ENCODE data around the gene MORN4.
"Not testable (repeated sequence)": the region's sequence is repeated elsewhere in the genome, so short reads cannot be mapped to it uniquely, and the experiment has no call there.

The MORN4 gene
- total RNA-seq: 0.58 to 2.7 (median 2.3) reads per million in 3 experiments

DNA sequence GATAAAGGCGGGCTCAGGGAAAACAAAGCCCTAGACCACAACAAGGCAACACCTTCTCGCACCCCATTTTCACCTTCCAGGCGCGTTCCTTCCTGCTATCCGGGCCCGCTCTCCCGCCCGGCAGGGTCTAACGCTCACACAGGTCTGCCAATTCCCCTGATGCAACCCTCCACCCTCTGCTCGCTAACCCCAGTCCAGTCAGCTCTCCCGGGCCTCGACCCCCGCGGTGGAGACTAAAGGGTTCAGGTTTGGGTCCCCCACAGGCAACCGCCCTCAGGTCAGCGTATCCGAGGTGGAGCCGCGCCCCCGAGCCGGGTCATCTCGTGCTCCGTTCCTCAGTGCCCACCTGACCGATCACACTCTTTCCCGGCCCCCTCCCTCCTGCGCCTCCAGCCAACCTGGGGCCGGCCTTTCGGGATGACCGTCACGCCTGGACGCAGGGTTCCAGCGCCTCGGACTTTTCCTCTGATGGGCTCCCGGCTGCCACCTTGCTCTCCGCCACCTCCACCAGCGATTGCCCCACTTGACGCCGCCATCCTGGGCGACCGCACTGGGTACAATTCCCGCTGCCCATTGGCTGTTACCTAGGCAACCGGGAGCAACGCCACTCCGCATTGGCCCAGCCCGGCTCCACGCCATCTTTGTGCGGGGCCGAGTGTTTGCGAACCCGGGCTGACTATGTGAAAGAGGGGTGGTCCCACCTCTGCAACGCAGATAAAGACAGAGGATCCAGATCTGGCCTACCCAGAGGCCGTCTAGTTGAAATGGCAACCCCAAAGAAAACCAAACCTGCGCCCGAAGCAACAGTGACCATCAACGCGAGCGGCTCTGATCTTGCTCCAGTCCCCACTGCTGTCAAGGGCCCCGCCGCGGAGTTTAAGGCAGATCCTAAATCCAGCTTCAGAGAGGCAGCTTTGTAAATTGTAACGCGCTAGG lies at the start of gene MORN4:
MORN4 (minus strand) TSS at position 552 of the 936 bp plus-strand sequence. CDS start 13,847 bp downstream, outside the sequence.
- peak; percentile 88 for DNase-seq

GRCh38 chr10:97682042-97682441 lies 48.7 kb upstream of the MORN4 start:
- DNase-seq: no peak

DNA sequence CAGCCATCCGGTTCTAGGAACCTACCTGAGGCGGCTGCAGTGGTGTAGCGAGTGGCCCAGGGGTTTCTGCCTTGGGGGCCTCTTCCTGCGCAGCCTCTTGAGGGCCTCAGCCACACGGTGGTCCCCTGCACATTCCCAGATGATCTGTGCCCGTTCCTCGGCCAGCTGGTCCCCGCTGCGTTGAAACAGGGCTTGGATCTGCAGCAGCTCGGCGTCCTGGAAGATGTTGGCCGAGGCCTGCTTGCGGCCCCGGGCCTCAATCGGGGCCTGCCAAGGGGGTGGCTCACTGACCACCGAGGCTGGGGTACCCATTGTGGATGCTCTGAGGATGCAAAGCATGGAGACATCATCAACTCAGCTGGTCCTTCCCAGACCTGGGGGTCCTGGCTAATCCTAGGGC lies 46.3 kb upstream of the MORN4 start:
- DNase-seq: no peak

GRCh38 chr10:97676770-97677581 lies 43.7 kb upstream of the MORN4 start:
- DNase-seq: peak; percentile 53

DNA sequence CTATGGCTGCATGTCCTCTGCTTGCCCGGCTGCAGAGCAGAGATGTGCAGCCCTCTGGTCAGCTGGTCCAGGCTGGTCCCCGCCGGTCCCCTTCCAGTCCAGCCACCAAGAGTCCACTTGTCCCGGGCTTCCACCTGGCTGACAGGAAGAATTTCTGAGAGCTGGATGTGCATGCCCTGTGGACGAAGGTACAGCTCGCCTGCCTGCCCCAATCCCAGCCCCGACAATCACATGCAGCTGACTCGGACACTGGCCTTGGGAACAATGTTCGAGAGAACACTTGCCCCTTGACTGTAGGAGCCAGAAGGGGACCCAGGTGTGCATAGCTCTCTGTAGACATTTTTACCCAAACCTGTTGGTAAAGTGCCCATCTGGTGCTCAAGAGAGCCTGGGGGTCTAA lies 41.9 kb upstream of the MORN4 start:
- no peak for DNase-seq

DNA sequence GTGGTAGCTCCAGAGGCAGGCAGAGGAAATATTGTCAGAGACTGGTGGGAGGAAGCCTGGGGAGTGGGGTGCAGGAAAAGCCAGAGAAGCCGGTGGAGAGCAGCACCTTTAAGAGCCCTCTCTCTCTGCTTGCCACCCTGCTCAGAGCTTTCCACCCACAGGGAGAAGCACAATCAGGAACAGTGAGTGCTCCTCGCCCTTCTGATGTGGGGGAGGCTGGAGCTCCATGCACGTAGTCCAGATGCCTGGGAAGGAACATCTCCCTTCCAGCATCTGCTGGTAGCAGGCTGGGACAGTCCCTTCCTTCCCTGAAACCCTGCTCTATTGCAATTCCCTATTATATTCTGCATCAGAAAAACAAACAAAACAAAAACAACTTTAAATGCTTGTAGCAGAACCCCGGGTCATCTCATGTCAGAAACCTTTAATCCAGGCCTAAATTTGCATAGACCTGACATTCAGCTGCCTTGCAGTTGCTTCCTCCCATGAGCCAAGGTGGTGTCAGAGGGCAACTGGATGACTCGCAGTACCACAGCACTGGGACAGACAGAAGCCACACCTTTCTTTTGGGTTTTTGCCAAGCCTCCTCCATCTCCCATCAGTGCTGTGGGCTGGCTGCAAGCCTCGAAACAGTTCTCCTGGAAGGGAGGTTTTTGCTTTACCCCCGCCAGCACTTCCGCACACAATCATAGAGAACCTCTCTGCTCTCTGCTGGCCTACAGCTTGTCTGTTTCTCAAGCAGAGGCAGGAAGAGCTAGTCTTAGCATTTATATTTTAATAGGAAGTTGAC lies 40.6 kb upstream of the MORN4 start:
- DNase-seq: no peak

GRCh38 chr10:97669571-97669970 lies 36.3 kb upstream of the MORN4 start:
- DNase-seq: no peak

GRCh38 chr10:97667463-97667862 lies 34.2 kb upstream of the MORN4 start:
- DNase-seq: no peak

GRCh38 chr10:97666992-97667391 lies 33.7 kb upstream of the MORN4 start:
- DNase-seq: no peak

GRCh38 chr10:97664282-97664850 lies 31.1 kb upstream of the MORN4 start:
- DNase-seq: no peak

DNA sequence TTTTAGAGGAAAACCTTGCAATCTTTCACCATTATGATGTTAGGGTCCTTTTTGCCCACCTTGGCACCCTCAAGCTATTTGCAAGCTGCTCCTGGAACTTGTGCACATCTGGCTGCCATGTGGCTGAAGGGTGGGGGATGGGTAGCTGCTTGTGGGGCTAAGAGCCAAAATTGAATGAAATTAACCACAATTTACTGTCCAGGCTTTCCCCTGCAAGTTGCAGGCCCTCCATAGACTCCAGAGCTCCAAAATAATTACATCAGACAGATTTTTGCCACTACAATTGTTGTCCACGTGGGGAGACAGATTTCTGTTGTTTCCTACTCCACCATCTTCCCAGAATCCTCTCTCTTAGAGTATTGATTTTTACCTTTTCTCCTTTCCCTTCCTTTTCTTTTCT lies 26.3 kb upstream of the MORN4 start:
- no peak for DNase-seq

DNA sequence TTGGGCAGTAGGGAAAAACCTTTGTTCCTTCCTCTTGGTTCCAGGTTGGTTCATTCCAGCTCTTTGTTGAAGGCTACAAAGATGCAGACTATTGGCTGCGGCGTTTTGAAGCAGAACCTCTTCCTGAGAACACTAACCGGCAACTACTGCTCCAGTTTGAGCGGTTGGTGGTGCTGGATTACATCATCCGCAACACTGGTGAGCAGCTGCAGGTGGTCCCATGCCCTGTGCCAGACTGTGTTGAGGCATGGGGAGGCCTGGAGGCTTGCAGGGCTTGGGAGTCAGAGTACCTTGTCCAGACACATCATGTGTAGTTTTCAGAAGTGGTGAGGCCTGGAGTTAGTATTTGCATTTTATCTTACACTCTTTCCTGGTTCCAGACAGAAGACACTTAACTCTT lies 23.5 kb upstream of the MORN4 start:
- DNase-seq: no peak

GRCh38 chr10:97651773-97652172 lies 18.5 kb upstream of the MORN4 start:
- DNase-seq: no peak

- DNase-seq: no peak
These were observed 17.4 kb upstream of the MORN4 start for GRCh38 chr10:97650726-97651125.

DNA sequence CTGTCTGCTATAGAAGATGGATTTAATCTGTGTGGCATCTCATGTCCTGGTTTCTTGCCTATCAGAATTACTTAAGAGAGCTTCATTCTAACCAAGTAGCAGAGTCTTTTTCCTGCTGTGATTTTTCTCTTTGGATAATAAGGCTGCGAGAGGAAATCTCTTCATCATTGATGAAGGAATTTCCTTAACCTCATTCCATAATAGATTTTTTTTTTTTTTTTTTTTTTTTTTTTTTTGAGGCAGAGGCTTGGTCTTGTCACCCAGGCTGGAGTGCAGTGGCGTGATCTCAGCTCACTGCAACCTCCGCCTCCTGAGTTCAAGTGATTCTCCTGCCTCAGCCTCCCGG lies 16.1 kb upstream of the MORN4 start:
- DNase-seq: not testable (repeated sequence)

DNA sequence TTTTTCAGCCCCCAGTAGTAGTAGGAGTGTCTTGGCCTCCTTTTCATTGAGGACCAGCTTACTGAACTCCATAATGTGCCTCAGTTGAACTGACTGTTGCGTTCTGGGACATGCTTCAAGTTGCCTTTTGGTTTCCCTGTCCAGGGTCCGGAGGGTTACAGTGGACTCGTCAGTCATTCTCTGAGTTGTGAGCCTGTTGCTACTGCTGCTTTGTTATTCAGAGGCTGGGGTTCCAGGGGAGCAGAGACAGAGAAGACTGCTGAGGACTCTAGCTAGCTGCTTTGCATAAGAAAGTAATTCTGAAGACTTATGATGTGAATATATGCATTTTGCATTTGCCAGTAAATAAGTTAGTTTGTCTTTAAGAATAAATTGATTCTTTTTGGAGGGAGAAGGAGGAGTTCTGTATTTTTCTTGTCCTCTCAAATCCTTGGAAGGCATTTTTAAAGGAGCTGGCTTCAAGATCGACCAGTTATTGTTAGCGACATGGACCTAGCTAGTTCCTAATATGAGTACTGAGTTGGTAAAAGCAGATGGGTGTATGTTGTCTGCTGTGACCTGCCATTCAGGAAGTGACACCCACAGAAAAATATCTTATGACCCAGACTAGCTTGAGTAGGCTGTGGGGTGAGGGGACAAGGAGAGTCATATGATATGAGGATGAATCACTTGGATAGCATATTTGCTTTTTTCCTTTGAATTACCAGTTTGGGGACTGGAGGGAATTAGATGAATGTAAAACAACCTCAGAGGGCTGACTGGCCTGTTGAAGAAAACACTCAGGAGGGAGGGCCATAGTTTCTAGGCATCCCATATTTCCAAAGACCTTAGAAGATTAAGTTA lies 15.5 kb upstream of the MORN4 start:
- peak; percentile 40 for DNase-seq

GRCh38 chr10:97647556-97647955 lies 14.3 kb upstream of the MORN4 start:
- DNase-seq: no peak

GRCh38 chr10:97644936-97645335 lies 11.6 kb upstream of the MORN4 start:
- DNase-seq: no peak

- DNase-seq: no peak
These were observed 10.2 kb upstream of the MORN4 start for GRCh38 chr10:97643441-97643985.

- DNase-seq: not testable (repeated sequence)
These were observed 9.3 kb upstream of the MORN4 start for GRCh38 chr10:97642471-97643159.
